Endothelial cell (in vitro differentiated cells): ENCODE measurements around the gene ST7L. TPM values are rescaled to one million over a fixed set of nuclear protein-coding genes. Genes with fewer than 3 reads are reported as not detected.

Source experiments
- DNase-seq: peaks from one replicate; pipeline ENCODE4 v3.0.0; 2021; ENCODE audit warnings: low spot score
- H3K27ac Mint-ChIP-seq: one replicate; pipeline ENCODE4 v1.8.0; 2021; ENCODE audit warnings: mixed read lengths, inconsistent platforms; ENCODE audit not compliant: unreplicated experiment
- H3K27me3 Mint-ChIP-seq: one replicate; pipeline ENCODE4 v1.8.0; 2021; ENCODE audit warnings: mild to moderate bottlenecking, moderate library complexity, mixed read lengths, inconsistent platforms; ENCODE audit not compliant: unreplicated experiment
- H3K36me3 Mint-ChIP-seq: one replicate; pipeline ENCODE4 v1.8.0; 2021; ENCODE audit warnings: mild to moderate bottlenecking, low read depth, mixed read lengths, inconsistent platforms; ENCODE audit not compliant: unreplicated experiment
- H3K4me1 Mint-ChIP-seq: one replicate; pipeline ENCODE4 v1.8.0; 2021; ENCODE audit warnings: mild to moderate bottlenecking, mixed read lengths, inconsistent platforms; ENCODE audit not compliant: unreplicated experiment
- H3K4me3 Mint-ChIP-seq: one replicate; pipeline ENCODE4 v1.8.0; 2021; ENCODE audit warnings: mild to moderate bottlenecking, mixed read lengths, inconsistent platforms; ENCODE audit not compliant: unreplicated experiment
- H3K9me3 Mint-ChIP-seq: one replicate; pipeline ENCODE4 v1.8.0; 2021; ENCODE audit warnings: mixed read lengths, inconsistent platforms; ENCODE audit not compliant: unreplicated experiment
- CTCF ChIP-seq: fragments of 200-600 bp; sonication (generic); IDR thresholded peaks from one replicate; pipeline ENCODE4 v1.5.0; 2021; ENCODE audit warnings: antibody characterized with exemption; ENCODE audit not compliant: unreplicated experiment
- total RNA-seq: library from RNA; stranded (reverse); fragmentation: NEBNext Ultra II Directional; extraction: Animal tissue kit (Norgen Biotek cat#: 25700); gene quantifications from one replicate; pipeline ENCODE4 v1.2.1, GENCODE V29; 2021; ENCODE audit not compliant: unreplicated experiment

Gene ST7L
- total RNA-seq, 1 donor from 2014 or later, result 14.3 TPM

GRCh38 chr1:112636056-112636455, 17.1 kb upstream of the ST7L start:
- H3K4me1 Mint-ChIP-seq, result peaks cover 7% of the 10 kb centered on the region
- TF ChIP-seq CTCF, result no peak
- H3K4me3 Mint-ChIP-seq, result no peak overlapping the region
- no peaks in the 10 kb centered on the region for H3K27me3 Mint-ChIP-seq
- no peak for DNase-seq
- no peak overlapping the region for H3K27ac Mint-ChIP-seq
- H3K36me3 Mint-ChIP-seq, result peaks cover 5% of the 10 kb centered on the region
- no peaks in the 10 kb centered on the region for H3K9me3 Mint-ChIP-seq

GRCh38 chr1:112634367-112634766, 15.4 kb upstream of the ST7L start:
- DNase-seq, result no peak
- no peaks in the 10 kb centered on the region for H3K9me3 Mint-ChIP-seq
- no peak for TF ChIP-seq CTCF
- H3K4me1 Mint-ChIP-seq, result peaks cover 9% of the 10 kb centered on the region
- H3K4me3 Mint-ChIP-seq, result no peak overlapping the region
- H3K36me3 Mint-ChIP-seq, result peaks cover 5% of the 10 kb centered on the region
- no peaks in the 10 kb centered on the region for H3K27me3 Mint-ChIP-seq
- H3K27ac Mint-ChIP-seq, result no peak overlapping the region

GRCh38 chr1:112633628-112634027, 14.7 kb upstream of the ST7L start:
- H3K36me3 Mint-ChIP-seq, result peaks cover 8% of the 10 kb centered on the region
- peaks cover 12% of the 10 kb centered on the region for H3K4me1 Mint-ChIP-seq
- H3K4me3 Mint-ChIP-seq, result no peak overlapping the region
- no peak overlapping the region for H3K27ac Mint-ChIP-seq
- no peaks in the 10 kb centered on the region for H3K27me3 Mint-ChIP-seq
- TF ChIP-seq CTCF, result no peak
- DNase-seq, result no peak
- H3K9me3 Mint-ChIP-seq, result no peaks in the 10 kb centered on the region

GRCh38 chr1:112629256-112629655, 10.3 kb upstream of the ST7L start:
- no peak for TF ChIP-seq CTCF
- Mint-ChIP-seq H3K27ac (no peak overlapping the region), H3K27me3 (peaks cover 2% of the 10 kb centered on the region), H3K4me1 (peaks cover 12% of the 10 kb centered on the region), H3K36me3 (peaks cover 16% of the 10 kb centered on the region), H3K9me3 (no peaks in the 10 kb centered on the region), H3K4me3 (no peak overlapping the region)
- DNase-seq, result no peak

DNA sequence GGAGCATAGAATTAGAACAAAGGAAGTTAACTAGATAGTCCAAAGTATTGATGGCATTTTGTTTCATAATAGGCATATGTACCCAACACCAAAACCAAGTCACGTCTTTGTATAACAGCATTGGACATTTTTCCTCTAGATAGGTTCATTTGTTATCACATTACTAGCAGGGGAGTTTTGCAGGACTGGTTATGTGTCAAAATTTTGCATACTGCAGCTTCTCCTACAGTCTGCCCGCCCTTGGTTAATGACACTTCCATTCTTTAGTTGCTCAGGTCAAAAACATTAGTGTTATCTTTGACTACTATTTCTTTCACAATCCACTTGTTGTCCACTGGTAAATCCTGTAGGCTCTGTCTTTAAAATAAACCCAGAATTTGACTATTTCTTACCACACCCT, 9.6 kb upstream of the ST7L start:
- Mint-ChIP-seq H3K9me3 (no peaks in the 10 kb centered on the region), H3K27ac (no peak overlapping the region), H3K4me3 (no peak overlapping the region), H3K4me1 (peaks cover 10% of the 10 kb centered on the region), H3K27me3 (peaks cover 2% of the 10 kb centered on the region), H3K36me3 (peaks cover 16% of the 10 kb centered on the region)
- TF ChIP-seq CTCF, result no peak
- no peak for DNase-seq
